Neural cell (in vitro differentiated cells): ENCODE measurements around the gene DLGAP4. TPM values are rescaled to one million over a fixed set of nuclear protein-coding genes. Genes with fewer than 3 reads are reported as not detected.

Source experiments
- H2AFZ ChIP-seq: fragments of 200-600, 300-800 bp; sonication (generic), shearing (Covaris generic); 2 replicates; pipeline ENCODE4 v1.6.0; 2014; ENCODE audit warnings: low read depth, mild to moderate bottlenecking, antibody characterized with exemption, low read length, moderate library complexity
- H3F3A ChIP-seq: fragments of 200-600 bp; shearing (Covaris generic); 2 replicates; pipeline ENCODE4 v1.6.1; 2016; ENCODE audit warnings: mild to moderate bottlenecking, moderate library complexity, mixed read lengths, antibody characterized with exemption, low read length; ENCODE audit not compliant: insufficient read depth, poor library complexity, severe bottlenecking
- H3K27ac ChIP-seq: fragments of 200-600, 300-800 bp; sonication (generic), shearing (Covaris generic); 2 replicates; pipeline ENCODE4 v1.5.1; 2014; ENCODE audit warnings: mild to moderate bottlenecking, low read length, moderate library complexity
- H3K27me3 ChIP-seq: fragments of 300-800, 200-600 bp; sonication (generic), shearing (Covaris generic); 2 replicates; pipeline ENCODE4 v1.6.0; 2014; ENCODE audit warnings: mild to moderate bottlenecking, low read depth, low read length, moderate library complexity; ENCODE audit not compliant: insufficient read depth
- H3K36me3 ChIP-seq: fragments of 300-800, 200-600 bp; sonication (generic), shearing (Covaris generic); 2 replicates; pipeline ENCODE4 v1.5.1; 2014; ENCODE audit warnings: mild to moderate bottlenecking, antibody characterized with exemption, low read length, moderate library complexity; ENCODE audit not compliant: insufficient read depth
- H3K4me2 ChIP-seq: fragments of 300-800, 200-600 bp; sonication (generic), shearing (Covaris generic); 2 replicates; pipeline ENCODE4 v1.6.0; 2014; ENCODE audit warnings: mild to moderate bottlenecking, low read length
- H3K4me3 ChIP-seq: fragments of 300-800, 200-600 bp; sonication (generic), shearing (Covaris generic); 2 replicates; pipeline ENCODE4 v1.5.1; 2014; ENCODE audit warnings: mild to moderate bottlenecking, low read length, moderate library complexity
- H3K79me2 ChIP-seq: fragments of 200-600 bp; shearing (Covaris generic); replicated peaks from 2 replicates; pipeline ENCODE4 v1.6.0; 2014; ENCODE audit warnings: mild to moderate bottlenecking, low read length, moderate library complexity; ENCODE audit not compliant: insufficient read depth
- H3K9ac ChIP-seq: fragments of 300-800, 200-600 bp; sonication (generic), shearing (Covaris generic); 2 replicates; pipeline ENCODE4 v1.6.1; 2016; ENCODE audit warnings: mild to moderate bottlenecking, low read length, mixed read lengths
- H3K9me2 ChIP-seq: fragments of 200-600 bp; shearing (Covaris generic); 2 replicates; pipeline ENCODE4 v1.6.1; 2016; ENCODE audit warnings: mild to moderate bottlenecking, low read length, mixed read lengths; ENCODE audit not compliant: insufficient read depth
- H3K9me3 ChIP-seq: fragments of 200-600, 300-800 bp; sonication (generic), shearing (Covaris generic); 2 replicates; pipeline ENCODE4 v1.6.1; 2016; ENCODE audit warnings: mild to moderate bottlenecking, mixed run types, low read length, moderate library complexity, mixed read lengths
- H4K20me1 ChIP-seq: fragments of 200-600 bp; shearing (Covaris generic); 2 replicates; pipeline ENCODE4 v1.6.1; 2016; ENCODE audit warnings: mild to moderate bottlenecking, mixed run types; ENCODE audit not compliant: insufficient read depth
- EP300 ChIP-seq: fragments of 450-650 bp; conservative IDR thresholded peaks from 2 replicates; pipeline ENCODE4 v1.6.1; 2014; ENCODE audit warnings: antibody characterized with exemption, mild to moderate bottlenecking, moderate library complexity; ENCODE audit not compliant: poor library complexity, severe bottlenecking
- EZH2 ChIP-seq: fragments of 200-600, 300-800 bp; shearing (Covaris generic), sonication (generic); IDR thresholded peaks from 2 replicates; pipeline ENCODE4 v1.6.1; 2014; ENCODE audit warnings: antibody characterized with exemption, low read length, borderline replicate concordance, mild to moderate bottlenecking; ENCODE audit not compliant: insufficient read depth, poor library complexity, severe bottlenecking
- MXI1 ChIP-seq: fragments of 450-650 bp; conservative IDR thresholded peaks from 2 replicates; pipeline ENCODE4 v1.6.1; 2014; ENCODE audit warnings: antibody characterized with exemption, mild to moderate bottlenecking; ENCODE audit not compliant: poor library complexity, severe bottlenecking
- POLR2AphosphoS5 ChIP-seq: IDR thresholded peaks from 2 replicates; pipeline ENCODE4 v1.6.1; 2012
- RAD21 ChIP-seq: fragments of 450-650 bp; conservative IDR thresholded peaks from 2 replicates; pipeline ENCODE4 v1.6.1; 2014; ENCODE audit warnings: antibody characterized with exemption, mild to moderate bottlenecking, moderate library complexity
- SMC3 ChIP-seq: fragments of 450-650 bp; conservative IDR thresholded peaks from 2 replicates; pipeline ENCODE4 v1.6.1; 2014; ENCODE audit warnings: antibody characterized with exemption, mild to moderate bottlenecking, moderate library complexity; ENCODE audit not compliant: poor library complexity
- TAF1 ChIP-seq: IDR thresholded peaks from 2 replicates; pipeline ENCODE4 v1.6.1; 2012; ENCODE audit warnings: low read depth
- polyA plus RNA-seq: library from polyadenylated mRNA; depleted of rRNA; stranded (reverse); fragments of >200 nt; gene quantifications from 2 replicates; pipeline ENCODE4 v1.2.3, GENCODE V29; 2014
- TF ChIP-seq, protein P1 (sequence below): fragments of 450-650 bp; IDR thresholded peaks from 2 replicates; pipeline ENCODE4 v1.5.1; 2014; ENCODE audit warnings: antibody characterized with exemption, mild to moderate bottlenecking, moderate library complexity; ENCODE audit not compliant: poor library complexity, severe bottlenecking
- TF ChIP-seq, protein P2 (sequence below): IDR thresholded peaks from 2 replicates; pipeline ENCODE4 v1.6.1; 2012; ENCODE audit warnings: borderline replicate concordance

Gene DLGAP4
- polyA plus RNA-seq, 1 donor from 2014 or later, result 31.2 TPM

DNA sequence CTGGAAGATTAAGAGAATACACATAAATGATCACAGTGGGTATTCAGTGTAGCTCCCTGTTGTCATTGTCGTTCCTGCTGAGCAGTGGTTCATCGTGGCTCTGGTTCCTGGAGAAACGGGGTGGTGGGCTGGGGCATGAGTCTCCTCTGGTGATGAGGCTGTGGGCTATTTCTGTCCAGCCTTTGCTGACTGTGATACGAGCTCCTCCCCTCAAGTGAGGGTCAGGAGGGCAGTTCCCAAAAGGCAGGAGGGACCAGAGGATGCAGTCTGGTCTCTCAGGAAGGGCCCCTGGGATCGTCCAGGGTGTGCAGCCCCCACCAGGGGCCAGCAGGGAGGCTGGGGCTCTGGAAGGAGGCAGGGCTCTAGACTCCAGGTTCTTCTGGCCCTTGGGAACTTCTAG lies 31.1 kb upstream of the DLGAP4 start:
- H3K36me3 ChIP-seq, result no peaks in the 10 kb centered on the region
- H3K9me2 ChIP-seq, result no peaks in the 10 kb centered on the region
- H3K27ac ChIP-seq, result no peak overlapping the region
- no peak overlapping the region for H3K9ac ChIP-seq
- H3K9me3 ChIP-seq, result no peaks in the 10 kb centered on the region
- no peaks in the 10 kb centered on the region for H3K79me2 ChIP-seq
- TF ChIP-seq, protein P1, sequence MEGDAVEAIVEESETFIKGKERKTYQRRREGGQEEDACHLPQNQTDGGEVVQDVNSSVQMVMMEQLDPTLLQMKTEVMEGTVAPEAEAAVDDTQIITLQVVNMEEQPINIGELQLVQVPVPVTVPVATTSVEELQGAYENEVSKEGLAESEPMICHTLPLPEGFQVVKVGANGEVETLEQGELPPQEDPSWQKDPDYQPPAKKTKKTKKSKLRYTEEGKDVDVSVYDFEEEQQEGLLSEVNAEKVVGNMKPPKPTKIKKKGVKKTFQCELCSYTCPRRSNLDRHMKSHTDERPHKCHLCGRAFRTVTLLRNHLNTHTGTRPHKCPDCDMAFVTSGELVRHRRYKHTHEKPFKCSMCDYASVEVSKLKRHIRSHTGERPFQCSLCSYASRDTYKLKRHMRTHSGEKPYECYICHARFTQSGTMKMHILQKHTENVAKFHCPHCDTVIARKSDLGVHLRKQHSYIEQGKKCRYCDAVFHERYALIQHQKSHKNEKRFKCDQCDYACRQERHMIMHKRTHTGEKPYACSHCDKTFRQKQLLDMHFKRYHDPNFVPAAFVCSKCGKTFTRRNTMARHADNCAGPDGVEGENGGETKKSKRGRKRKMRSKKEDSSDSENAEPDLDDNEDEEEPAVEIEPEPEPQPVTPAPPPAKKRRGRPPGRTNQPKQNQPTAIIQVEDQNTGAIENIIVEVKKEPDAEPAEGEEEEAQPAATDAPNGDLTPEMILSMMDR, result no peak
- TF ChIP-seq TAF1 (no peak), EZH2 (no peak), EP300 (no peak), MXI1 (no peak), SMC3 (no peak), RAD21 (no peak), POLR2AphosphoS5 (no peak)
- TF ChIP-seq, protein P2, sequence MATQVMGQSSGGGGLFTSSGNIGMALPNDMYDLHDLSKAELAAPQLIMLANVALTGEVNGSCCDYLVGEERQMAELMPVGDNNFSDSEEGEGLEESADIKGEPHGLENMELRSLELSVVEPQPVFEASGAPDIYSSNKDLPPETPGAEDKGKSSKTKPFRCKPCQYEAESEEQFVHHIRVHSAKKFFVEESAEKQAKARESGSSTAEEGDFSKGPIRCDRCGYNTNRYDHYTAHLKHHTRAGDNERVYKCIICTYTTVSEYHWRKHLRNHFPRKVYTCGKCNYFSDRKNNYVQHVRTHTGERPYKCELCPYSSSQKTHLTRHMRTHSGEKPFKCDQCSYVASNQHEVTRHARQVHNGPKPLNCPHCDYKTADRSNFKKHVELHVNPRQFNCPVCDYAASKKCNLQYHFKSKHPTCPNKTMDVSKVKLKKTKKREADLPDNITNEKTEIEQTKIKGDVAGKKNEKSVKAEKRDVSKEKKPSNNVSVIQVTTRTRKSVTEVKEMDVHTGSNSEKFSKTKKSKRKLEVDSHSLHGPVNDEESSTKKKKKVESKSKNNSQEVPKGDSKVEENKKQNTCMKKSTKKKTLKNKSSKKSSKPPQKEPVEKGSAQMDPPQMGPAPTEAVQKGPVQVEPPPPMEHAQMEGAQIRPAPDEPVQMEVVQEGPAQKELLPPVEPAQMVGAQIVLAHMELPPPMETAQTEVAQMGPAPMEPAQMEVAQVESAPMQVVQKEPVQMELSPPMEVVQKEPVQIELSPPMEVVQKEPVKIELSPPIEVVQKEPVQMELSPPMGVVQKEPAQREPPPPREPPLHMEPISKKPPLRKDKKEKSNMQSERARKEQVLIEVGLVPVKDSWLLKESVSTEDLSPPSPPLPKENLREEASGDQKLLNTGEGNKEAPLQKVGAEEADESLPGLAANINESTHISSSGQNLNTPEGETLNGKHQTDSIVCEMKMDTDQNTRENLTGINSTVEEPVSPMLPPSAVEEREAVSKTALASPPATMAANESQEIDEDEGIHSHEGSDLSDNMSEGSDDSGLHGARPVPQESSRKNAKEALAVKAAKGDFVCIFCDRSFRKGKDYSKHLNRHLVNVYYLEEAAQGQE, result no peak
- no peak overlapping the region for H2AFZ ChIP-seq
- no peaks in the 10 kb centered on the region for H3K27me3 ChIP-seq
- H3F3A ChIP-seq, result no peaks in the 10 kb centered on the region
- H3K4me3 ChIP-seq, result no peak overlapping the region
- no peaks in the 10 kb centered on the region for H4K20me1 ChIP-seq
- no peak overlapping the region for H3K4me2 ChIP-seq

DNA sequence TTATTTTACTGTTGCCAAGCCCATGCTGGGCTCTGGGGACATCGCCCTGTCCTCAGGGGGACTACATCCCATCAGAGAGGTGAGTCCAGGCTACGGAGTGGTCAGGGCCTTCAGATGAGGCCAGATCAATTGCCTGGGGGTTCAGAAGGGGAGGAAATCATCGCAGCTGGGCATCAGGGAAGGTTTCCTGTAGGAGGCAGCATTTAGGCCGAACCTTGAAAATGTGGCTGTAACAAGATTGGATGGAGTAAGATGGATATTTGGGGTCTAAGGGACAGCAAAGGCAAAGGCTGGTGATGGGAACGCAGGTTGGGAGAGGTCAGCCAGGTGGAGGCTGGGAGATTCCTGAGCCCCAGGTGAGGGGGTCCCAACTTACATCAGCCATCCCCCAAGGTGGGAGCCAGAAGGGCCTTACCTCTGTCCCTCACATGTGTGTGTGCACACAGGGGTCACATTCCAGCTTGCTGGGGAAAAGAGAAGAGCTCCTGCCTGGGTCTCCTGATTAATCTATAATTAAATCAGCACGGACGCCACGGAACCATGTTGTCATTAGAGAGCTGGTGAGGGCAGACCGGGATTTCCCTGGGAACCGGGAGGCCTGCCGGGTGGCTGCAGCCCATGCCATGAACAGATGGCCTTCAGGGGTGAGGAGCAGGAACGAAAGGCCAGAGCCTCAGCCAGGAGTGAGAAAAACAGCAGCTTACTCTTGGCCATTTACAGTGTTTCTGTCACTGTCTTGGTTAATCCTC lies 30.5 kb upstream of the DLGAP4 start:
- Histone ChIP-seq H4K20me1 (no peaks in the 10 kb centered on the region), H3K4me3 (no peak overlapping the region), H3K9me3 (no peaks in the 10 kb centered on the region), H3K27ac (no peak overlapping the region), H3K36me3 (no peaks in the 10 kb centered on the region), H3K4me2 (no peak overlapping the region), H3K27me3 (no peaks in the 10 kb centered on the region), H3K9me2 (no peaks in the 10 kb centered on the region), H3K9ac (no peak overlapping the region), H2AFZ (no peak overlapping the region), H3K79me2 (no peaks in the 10 kb centered on the region), H3F3A (no peaks in the 10 kb centered on the region)
- no peak for TF ChIP-seq RAD21
- TF ChIP-seq, protein P1, result no peak
